ENCODE data around the gene POLE4. TPM values are rescaled to one million over a fixed set of nuclear protein-coding genes. Genes with fewer than 3 reads are reported as not detected.

Gene POLE4
- total RNA-seq, 1 donor from 2014 or later, result 39.5 TPM

DNA sequence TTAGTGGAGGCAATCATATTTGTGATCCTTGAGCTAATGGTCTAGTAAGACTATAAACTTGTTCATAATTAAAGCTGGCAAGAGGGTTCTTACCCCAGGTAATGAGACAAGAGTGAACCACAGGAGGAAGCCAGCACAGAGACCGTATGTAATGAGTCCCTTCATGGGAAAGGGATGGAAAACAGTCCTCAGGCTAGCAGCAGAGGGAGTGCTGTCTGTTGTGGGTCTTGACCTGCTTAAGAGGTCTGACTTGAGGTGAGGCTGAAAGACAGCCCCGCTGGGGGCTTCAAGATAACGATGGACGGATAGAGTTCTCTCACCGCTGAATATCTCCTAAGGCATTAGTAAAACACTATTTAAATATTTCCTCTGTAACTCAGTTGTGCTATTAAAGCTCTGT is 16.2 kb upstream of the POLE4 start:
- Mint-ChIP-seq H3K36me3 (ENCODE audit: low read depth) (no peaks in the 10 kb centered on the region), H3K27ac (ENCODE audit: unreplicated experiment) (no peak overlapping the region), H3K4me3 (ENCODE audit: unreplicated experiment) (no peak overlapping the region), H3K4me1 (ENCODE audit: low read depth) (no peaks in the 10 kb centered on the region), H3K27me3 (ENCODE audit: low read depth) (no peaks in the 10 kb centered on the region), H3K9me3 (ENCODE audit: low read depth) (peaks cover 3% of the 10 kb centered on the region)
- DNase-seq (ENCODE audit: low spot score), result no peak
- TF ChIP-seq, protein P1, sequence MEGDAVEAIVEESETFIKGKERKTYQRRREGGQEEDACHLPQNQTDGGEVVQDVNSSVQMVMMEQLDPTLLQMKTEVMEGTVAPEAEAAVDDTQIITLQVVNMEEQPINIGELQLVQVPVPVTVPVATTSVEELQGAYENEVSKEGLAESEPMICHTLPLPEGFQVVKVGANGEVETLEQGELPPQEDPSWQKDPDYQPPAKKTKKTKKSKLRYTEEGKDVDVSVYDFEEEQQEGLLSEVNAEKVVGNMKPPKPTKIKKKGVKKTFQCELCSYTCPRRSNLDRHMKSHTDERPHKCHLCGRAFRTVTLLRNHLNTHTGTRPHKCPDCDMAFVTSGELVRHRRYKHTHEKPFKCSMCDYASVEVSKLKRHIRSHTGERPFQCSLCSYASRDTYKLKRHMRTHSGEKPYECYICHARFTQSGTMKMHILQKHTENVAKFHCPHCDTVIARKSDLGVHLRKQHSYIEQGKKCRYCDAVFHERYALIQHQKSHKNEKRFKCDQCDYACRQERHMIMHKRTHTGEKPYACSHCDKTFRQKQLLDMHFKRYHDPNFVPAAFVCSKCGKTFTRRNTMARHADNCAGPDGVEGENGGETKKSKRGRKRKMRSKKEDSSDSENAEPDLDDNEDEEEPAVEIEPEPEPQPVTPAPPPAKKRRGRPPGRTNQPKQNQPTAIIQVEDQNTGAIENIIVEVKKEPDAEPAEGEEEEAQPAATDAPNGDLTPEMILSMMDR (IDR thresholded peaks at IDR 0.05), result no peak

DNA sequence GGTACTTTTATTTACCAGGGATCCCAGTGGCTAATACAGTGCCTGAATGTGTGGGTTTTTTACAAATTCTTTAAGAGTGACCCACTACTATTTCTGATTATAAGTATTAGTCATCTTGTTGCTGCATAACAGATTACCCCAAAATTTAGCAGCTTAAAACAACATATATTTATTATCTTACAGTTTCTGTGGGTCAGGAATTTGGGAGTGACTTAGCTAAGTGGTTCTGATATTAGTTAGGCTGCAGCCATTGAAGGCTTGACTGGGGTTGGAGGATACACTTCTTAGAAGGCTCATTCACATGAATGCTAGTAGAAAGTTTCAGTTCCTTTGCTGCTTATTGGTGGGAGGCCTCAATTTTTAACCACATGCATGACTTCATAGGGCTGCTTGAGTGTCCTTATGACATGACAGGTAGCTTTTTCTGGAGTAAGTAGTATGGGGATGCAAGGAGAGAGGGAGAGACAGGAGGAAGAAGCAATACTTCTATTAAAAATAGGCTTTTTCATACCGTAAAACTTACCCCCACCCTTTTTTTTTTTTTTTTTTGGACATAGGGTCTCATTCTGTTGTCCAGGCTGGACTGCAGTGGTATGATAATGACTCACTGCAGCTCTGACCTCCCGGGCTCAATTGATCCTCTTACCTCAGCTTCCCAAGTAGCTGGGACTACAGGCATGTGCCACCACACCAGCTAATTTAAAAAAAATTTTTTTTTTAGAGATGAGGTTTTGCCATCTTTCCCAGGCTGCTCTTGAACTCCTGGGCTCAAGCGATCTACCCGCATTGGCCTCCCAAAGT is 13.3 kb upstream of the POLE4 start:
- H3K4me1 Mint-ChIP-seq (ENCODE audit: low read depth), result no peaks in the 10 kb centered on the region
- no peak for DNase-seq (ENCODE audit: low spot score)
- H3K27me3 Mint-ChIP-seq (ENCODE audit: low read depth), result no peaks in the 10 kb centered on the region
- peaks cover 12% of the 10 kb centered on the region for H3K9me3 Mint-ChIP-seq (ENCODE audit: low read depth)
- H3K36me3 Mint-ChIP-seq (ENCODE audit: low read depth), result no peaks in the 10 kb centered on the region
- no peak overlapping the region for H3K4me3 Mint-ChIP-seq (ENCODE audit: unreplicated experiment)
- TF ChIP-seq, protein P1 (IDR thresholded peaks at IDR 0.05), result no peak
- H3K27ac Mint-ChIP-seq (ENCODE audit: unreplicated experiment), result no peak overlapping the region

DNA sequence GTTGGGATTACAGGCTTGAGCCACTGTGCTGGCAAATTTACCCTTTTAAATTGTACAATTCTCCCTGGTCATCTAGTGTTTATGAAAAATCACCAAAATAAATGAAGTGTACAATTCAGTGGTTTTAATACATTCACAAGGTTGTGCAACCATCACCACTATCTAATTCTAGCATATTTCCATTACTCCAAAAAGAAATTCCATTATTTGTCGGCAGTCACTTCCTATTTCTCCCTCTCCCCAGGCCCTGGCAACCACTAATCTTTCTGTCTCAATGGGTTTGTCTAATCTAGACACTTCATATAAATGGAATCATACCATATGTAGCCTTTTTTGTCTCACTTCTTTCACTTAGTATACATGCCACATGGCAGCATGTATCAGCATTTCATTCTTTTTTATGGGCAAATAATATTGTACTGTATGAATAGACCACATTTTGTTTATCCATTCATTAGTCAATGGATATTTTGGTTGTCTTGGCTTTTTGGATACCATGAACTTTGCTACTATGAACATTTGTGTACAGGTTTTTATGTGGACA is 12.6 kb upstream of the POLE4 start:
- Mint-ChIP-seq H3K27ac (ENCODE audit: unreplicated experiment) (no peak overlapping the region), H3K36me3 (ENCODE audit: low read depth) (no peaks in the 10 kb centered on the region), H3K4me3 (ENCODE audit: unreplicated experiment) (no peak overlapping the region), H3K4me1 (ENCODE audit: low read depth) (no peaks in the 10 kb centered on the region), H3K9me3 (ENCODE audit: low read depth) (peaks cover 17% of the 10 kb centered on the region), H3K27me3 (ENCODE audit: low read depth) (no peaks in the 10 kb centered on the region)
- TF ChIP-seq, protein P1 (IDR thresholded peaks at IDR 0.05), result no peak
- DNase-seq (ENCODE audit: low spot score), result no peak

DNA sequence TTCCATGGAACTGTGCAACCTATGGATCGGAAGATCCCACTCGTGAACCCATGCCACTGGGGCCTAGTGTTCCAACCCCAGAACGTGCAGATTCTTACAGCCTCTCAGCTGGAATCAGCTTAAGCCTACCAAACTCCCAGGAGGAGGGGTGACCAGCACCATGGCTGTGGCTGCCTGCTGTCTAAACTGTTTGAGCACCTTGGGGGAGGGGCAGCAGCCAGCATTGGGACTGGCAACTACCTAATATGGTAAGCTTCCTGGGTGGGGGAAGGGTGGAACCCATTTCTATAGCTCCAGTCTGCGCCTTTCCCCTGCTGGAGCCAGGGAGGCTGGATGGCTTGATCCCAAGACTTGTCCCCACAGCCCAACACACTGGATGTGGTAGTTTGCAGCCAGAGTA is 10.7 kb upstream of the POLE4 start:
- TF ChIP-seq, protein P1 (IDR thresholded peaks at IDR 0.05), result no peak

DNA sequence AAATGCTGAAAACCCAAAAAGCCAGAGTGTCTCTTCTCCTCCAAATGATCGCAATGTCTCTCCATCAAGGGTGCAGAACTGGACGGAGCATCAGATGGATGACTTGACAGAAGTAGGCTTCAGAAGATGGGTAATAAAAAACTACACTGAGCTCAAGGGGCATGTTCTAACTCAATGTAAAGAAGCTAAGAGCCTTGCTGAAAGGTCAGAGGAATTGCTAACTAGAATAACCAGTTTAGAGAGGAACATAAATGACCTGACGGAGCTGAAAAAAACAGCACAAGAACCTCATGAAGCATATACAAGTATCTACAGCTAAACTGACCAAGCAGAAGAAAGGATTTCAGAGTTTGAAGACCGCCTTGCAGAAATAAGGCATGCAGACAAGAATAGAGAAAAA is 9.7 kb upstream of the POLE4 start:
- Mint-ChIP-seq H3K27ac (ENCODE audit: unreplicated experiment) (no peak overlapping the region), H3K27me3 (ENCODE audit: low read depth) (no peaks in the 10 kb centered on the region), H3K9me3 (ENCODE audit: low read depth) (peaks cover 35% of the 10 kb centered on the region), H3K36me3 (ENCODE audit: low read depth) (peaks cover 4% of the 10 kb centered on the region), H3K4me3 (ENCODE audit: unreplicated experiment) (no peak overlapping the region), H3K4me1 (ENCODE audit: low read depth) (no peaks in the 10 kb centered on the region)
- no peak for DNase-seq (ENCODE audit: low spot score)
- TF ChIP-seq, protein P1 (IDR thresholded peaks at IDR 0.05), result no peak

More for the DNA sequence above, 10.7 kb upstream of the POLE4 start:
- Mint-ChIP-seq H3K27me3 (ENCODE audit: low read depth) (no peaks in the 10 kb centered on the region), H3K9me3 (ENCODE audit: low read depth) (peaks cover 30% of the 10 kb centered on the region), H3K4me3 (ENCODE audit: unreplicated experiment) (no peak overlapping the region), H3K27ac (ENCODE audit: unreplicated experiment) (no peak overlapping the region), H3K36me3 (ENCODE audit: low read depth) (peaks cover 4% of the 10 kb centered on the region), H3K4me1 (ENCODE audit: low read depth) (no peaks in the 10 kb centered on the region)
- DNase-seq (ENCODE audit: low spot score), result no peak
